ENCODE measurements around the gene KIF22. TPM values are rescaled to one million over a fixed set of nuclear protein-coding genes. Genes with fewer than 3 reads are reported as not detected.

Gene KIF22
- total RNA-seq, 1 experiment from 2014 or later: 155 TPM

GRCh38 chr16:29769507-29769906 lies 21.0 kb upstream of the KIF22 start:
- no peak overlapping the region for H3K27ac ChIP-seq (ENCODE audit: low read depth, low read length)
- ATAC-seq (no peak), DNase-seq (ENCODE audit: low read depth, low spot score) (no peak)
- H3K9me3 ChIP-seq (ENCODE audit: control insufficient read depth in 1 of 2, insufficient read depth in 1 of 2, low read depth in 1 of 2, low read length in 2 of 2): no peaks in the 10 kb centered on the region
- no peaks in the 10 kb centered on the region for H3K9me2 ChIP-seq (ENCODE audit: insufficient read depth)
- H3K27me3 ChIP-seq (ENCODE audit: insufficient read depth, low read length): no peaks in the 10 kb centered on the region
- peaks cover 14 to 18% of the 10 kb centered on the region in 2 experiments for H3K4me1 ChIP-seq (ENCODE audit: control insufficient read depth in 1 of 2, insufficient read depth in 2 of 2, low read length in 2 of 2)
- no peak overlapping the region for H3K9ac ChIP-seq (ENCODE audit: low read length)
- no peak overlapping the region for H2AFZ ChIP-seq (ENCODE audit: low read depth, low read length, poor library complexity, severe bottlenecking)
- ChIA-PET POLR2A (interaction anchor here (0.6 kb wide), 1 partner anchor 17 kb away, joined by 4 read pairs; no protein-coding TSS in a partner anchor), RAD21 (ENCODE audit: low non-redundant PET in 1 of 2, low total read pairs in 2 of 2, uncharacterized antibody in 2 of 2, unreplicated experiment in 2 of 2) (no interaction called here), CTCF (interaction anchor here (1.1 kb wide), 1 partner anchor 40 kb away, joined by 3 read pairs; no protein-coding TSS in a partner anchor)
- H3K79me2 ChIP-seq (ENCODE audit: insufficient read depth, low read length): no peaks in the 10 kb centered on the region
- H3K4me2 ChIP-seq (ENCODE audit: low read length): no peak overlapping the region
- no peak overlapping the region for H3K4me3 ChIP-seq (replicated peaks in 1 of 2; ENCODE audit: low read depth in 1 of 2, low read length in 2 of 2)
- intact Hi-C loops (cut with micrococcal nuclease): no loop called here
- no peaks in the 10 kb centered on the region for H4K20me1 ChIP-seq (ENCODE audit: insufficient read depth)
- BruUV-seq (replicated peaks): no TSS peak
- TF ChIP-seq POLR2A (IDR thresholded peaks at IDR 0.05; ENCODE audit: borderline replicate concordance, extremely low read depth, insufficient read depth, insufficient read length): no peak
- no peak for TF ChIP-seq ZNF274 (IDR thresholded peaks at IDR 0.05; ENCODE audit: low read depth, low read length)
- no peak for TF ChIP-seq ZBTB33 (IDR thresholded peaks at IDR 0.05; ENCODE audit: extremely low read depth, insufficient replicate concordance, low read length)
- TF ChIP-seq EZH2phosphoT487 (IDR thresholded peaks at IDR 0.05; ENCODE audit: borderline replicate concordance): no peak
- no peak for TF ChIP-seq CTCF (IDR thresholded peaks at IDR 0.05 in 2 of 3, conservative IDR thresholded peaks at IDR 0.05 in 1 of 3; ENCODE audit: borderline replicate concordance in 1 of 3, insufficient read depth in 1 of 3, low read depth in 2 of 3, low read length in 2 of 3)
- no peak for TF ChIP-seq TCF7L2 (IDR thresholded peaks at IDR 0.05; ENCODE audit: borderline replicate concordance, extremely low read depth, insufficient read depth, insufficient read length)
- TF ChIP-seq MAX (IDR thresholded peaks at IDR 0.05): no peak
- no peak for TF ChIP-seq EZH2 (IDR thresholded peaks at IDR 0.05)
- no peak for TF ChIP-seq REST (IDR thresholded peaks at IDR 0.05; ENCODE audit: low read depth)
- TF ChIP-seq SP1 (IDR thresholded peaks at IDR 0.05; ENCODE audit: low read depth): no peak
- TF ChIP-seq FOSL1 (IDR thresholded peaks at IDR 0.05; ENCODE audit: low read depth): no peak
- H3K36me3 ChIP-seq (ENCODE audit: control insufficient read depth in 1 of 2, insufficient read depth in 2 of 2, low read length in 2 of 2): no peaks in the 10 kb centered on the region
